Smooth muscle cell (in vitro differentiated cells): Measurements from ENCODE around the gene ITGB2. TPM values are rescaled to one million over a fixed set of nuclear protein-coding genes. Genes with fewer than 3 reads are reported as not detected.
"Not testable (repeated sequence)": the region's sequence is repeated elsewhere in the genome, so short reads cannot be mapped to it uniquely, and the experiment has no call there.

ENCODE experiments used
- DNase-seq: peaks from one replicate; lab custom pipeline; 2025; ENCODE audit not compliant: unreplicated experiment; lab: John Stamatoyannopoulos, UW
- H2AFZ ChIP-seq: fragments of 200-600 bp; sonication (generic); 2 replicates; pipeline ENCODE4 v1.6.0; 2016; ENCODE audit warnings: antibody characterized with exemption, low read depth, mild to moderate bottlenecking
- H3F3A ChIP-seq: fragments of 200-600 bp; sonication (generic); 2 replicates; pipeline ENCODE4 v1.6.0; 2017; ENCODE audit warnings: antibody characterized with exemption, low read depth
- H3K27ac ChIP-seq: fragments of 200-600 bp; sonication (generic); 2 replicates; pipeline ENCODE4 v1.5.1; 2016; ENCODE audit warnings: low read depth, mild to moderate bottlenecking
- H3K27me3 ChIP-seq: fragments of 200-600 bp; sonication (generic); 2 replicates; pipeline ENCODE4 v1.6.1; 2016; ENCODE audit warnings: low read depth, mild to moderate bottlenecking
- H3K36me3 ChIP-seq: fragments of 200-600 bp; sonication (generic); 2 replicates; pipeline ENCODE4 v1.5.1; 2016; ENCODE audit warnings: low read depth
- H3K4me1 ChIP-seq: fragments of 200-600 bp; sonication (generic); 2 replicates; pipeline ENCODE4 v1.5.1; 2016; ENCODE audit warnings: low read depth
- H3K4me2 ChIP-seq: fragments of 200-600 bp; sonication (generic); 2 replicates; pipeline ENCODE4 v1.6.0; 2016; ENCODE audit warnings: mild to moderate bottlenecking
- H3K4me3 ChIP-seq: fragments of 200-600 bp; sonication (generic); 2 replicates; pipeline ENCODE4 v1.5.1; 2016; ENCODE audit warnings: mild to moderate bottlenecking
- H3K79me2 ChIP-seq: fragments of 200-600 bp; sonication (generic); 2 replicates; pipeline ENCODE4 v1.6.0; 2016; ENCODE audit warnings: low read depth, mild to moderate bottlenecking
- H3K9ac ChIP-seq: fragments of 200-600 bp; sonication (generic); 2 replicates; pipeline ENCODE4 v1.6.0; 2016; ENCODE audit warnings: low read depth
- H3K9me3 ChIP-seq: fragments of 200-600 bp; sonication (generic); replicated peaks from 2 replicates; pipeline ENCODE4 v1.5.1; 2016; ENCODE audit warnings: low read depth
- H4K20me1 ChIP-seq: fragments of 200-600 bp; sonication (generic); 2 replicates; pipeline ENCODE4 v1.6.0; 2016; ENCODE audit warnings: low read depth
- CTCF ChIP-seq: fragments of 200-600 bp; sonication (generic); IDR thresholded peaks from 2 replicates; pipeline ENCODE4 v1.5.1; 2017; ENCODE audit warnings: borderline replicate concordance, mild to moderate bottlenecking, antibody characterized with exemption; ENCODE audit not compliant: insufficient read depth, poor library complexity, severe bottlenecking
- WGBS: methylation state at CpG from one replicate; pipeline ENCODE4 v1.1.7; 2016; ENCODE audit warnings: low lambda C conversion rate; 5-methylcytosine and 5-hydroxymethylcytosine counted together
- polyA plus RNA-seq: library from polyadenylated mRNA; unstranded; fragments of >200 nt; fragmentation: Nextera tagmentation; extraction: Ambion mirVana; gene quantifications from 2 replicates; pipeline ENCODE4 v1.2.1, GENCODE V29; 2016
- total RNA-seq: library from RNA; depleted of rRNA; stranded (reverse); fragments of >200 nt; gene quantifications from 2 replicates; pipeline ENCODE4 v1.2.3, GENCODE V29; 2014

The ITGB2 gene
- total and polyA plus RNA-seq, 2 experiments from 2014 or later, result 0.18 to 0.86 TPM

DNA sequence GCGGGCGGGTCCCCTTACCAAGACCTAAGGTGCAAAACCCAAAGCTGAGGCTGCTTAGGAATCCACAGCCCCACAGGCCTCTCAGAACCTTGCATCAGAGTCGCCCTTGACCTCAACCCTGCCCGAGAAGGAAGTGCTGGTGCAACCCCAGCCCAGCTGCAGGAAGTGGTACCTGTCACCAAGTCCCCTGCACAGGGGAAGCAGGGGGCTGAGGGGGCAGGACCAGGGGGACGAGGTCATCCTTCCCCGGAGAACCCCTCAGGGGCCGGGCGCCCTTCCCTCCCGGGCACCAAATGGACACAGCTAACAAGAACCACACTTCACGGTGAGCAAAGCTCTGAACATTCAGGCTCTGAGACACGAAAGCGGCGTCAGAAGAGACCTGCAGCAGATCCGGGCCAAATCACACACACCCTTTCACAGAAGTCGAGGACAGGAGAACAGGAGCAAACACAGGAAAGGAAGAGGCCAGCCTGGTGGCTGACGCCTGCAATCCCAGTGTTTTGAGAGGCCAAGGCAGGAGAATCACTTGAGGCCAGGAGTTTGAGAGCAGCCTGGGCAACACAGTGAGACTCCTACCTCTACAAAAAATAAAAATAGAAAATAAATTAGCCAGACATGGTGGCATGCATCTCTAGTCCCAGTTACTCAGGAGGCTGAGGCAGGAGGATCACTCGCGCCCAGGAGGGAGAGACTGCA lies 6.4 kb downstream of the ITGB2 start:
- H3K9me3 ChIP-seq, result no peaks in the 10 kb centered on the region
- no peak overlapping the region for H3K4me2 ChIP-seq
- no peaks in the 10 kb centered on the region for H4K20me1 ChIP-seq
- DNase-seq, result no peak
- H3K79me2 ChIP-seq, result no peaks in the 10 kb centered on the region
- peak overlapping the region; percentile 33 for H2AFZ ChIP-seq
- H3K4me1 ChIP-seq, result no peaks in the 10 kb centered on the region
- H3K27me3 ChIP-seq, result peaks cover 3% of the 10 kb centered on the region
- no peak overlapping the region for H3K4me3 ChIP-seq
- TF ChIP-seq CTCF, result no peak
- no peaks in the 10 kb centered on the region for H3K36me3 ChIP-seq
- no peak overlapping the region for H3K27ac ChIP-seq
- no peak overlapping the region for H3K9ac ChIP-seq
- H3F3A ChIP-seq, result no peaks in the 10 kb centered on the region
- WGBS, result 94% methylated on average over 17 of the region's 18 CpGs

DNA sequence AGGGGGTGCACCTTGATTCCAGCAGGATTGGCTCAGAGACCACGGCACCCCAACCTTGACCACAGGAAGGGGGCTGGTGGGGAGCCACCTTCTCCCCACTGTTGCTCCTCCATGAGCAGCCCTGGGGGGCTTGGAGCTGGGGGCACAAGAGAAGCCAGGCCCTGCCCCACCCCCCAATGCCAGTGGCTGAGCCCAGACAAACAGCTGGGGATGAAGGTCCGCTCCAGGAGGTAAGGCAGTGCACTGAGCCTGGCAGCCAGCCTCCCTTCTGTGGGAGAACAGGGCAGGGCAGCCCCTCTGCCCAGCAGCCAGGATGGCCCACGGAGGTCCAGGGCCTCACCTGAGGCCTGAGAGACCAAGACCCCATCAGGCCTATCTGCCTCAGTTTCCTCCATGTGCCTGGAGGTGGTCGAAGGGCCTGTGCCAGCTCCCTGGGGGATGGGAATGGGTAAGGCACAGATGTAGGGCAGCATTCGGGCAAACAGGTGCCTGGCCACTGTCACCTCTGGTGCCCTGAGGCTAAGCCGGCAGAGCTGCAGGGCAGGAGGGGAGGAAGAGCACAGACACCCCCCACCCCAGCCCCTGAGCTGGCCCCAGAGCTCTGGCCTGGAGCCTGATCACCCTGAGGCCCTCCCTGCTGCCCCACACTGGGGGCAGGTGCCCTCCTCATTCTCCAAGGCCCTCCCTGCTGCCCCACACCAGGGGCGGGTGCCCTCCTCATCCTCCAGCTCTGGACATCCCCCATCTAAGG lies 7.1 kb downstream of the ITGB2 start:
- Histone ChIP-seq H3K4me1 (no peaks in the 10 kb centered on the region), H3K27me3 (no peaks in the 10 kb centered on the region), H2AFZ (no peak overlapping the region), H3K9ac (no peak overlapping the region), H3K36me3 (no peaks in the 10 kb centered on the region), H3K27ac (no peak overlapping the region), H4K20me1 (no peaks in the 10 kb centered on the region), H3K4me3 (no peak overlapping the region), H3F3A (no peaks in the 10 kb centered on the region), H3K9me3 (no peaks in the 10 kb centered on the region), H3K79me2 (no peaks in the 10 kb centered on the region), H3K4me2 (no peak overlapping the region)
- DNase-seq, result no peak
- TF ChIP-seq CTCF, result no peak
- 95% methylated on average over 7 of the region's 7 CpGs for WGBS

DNA sequence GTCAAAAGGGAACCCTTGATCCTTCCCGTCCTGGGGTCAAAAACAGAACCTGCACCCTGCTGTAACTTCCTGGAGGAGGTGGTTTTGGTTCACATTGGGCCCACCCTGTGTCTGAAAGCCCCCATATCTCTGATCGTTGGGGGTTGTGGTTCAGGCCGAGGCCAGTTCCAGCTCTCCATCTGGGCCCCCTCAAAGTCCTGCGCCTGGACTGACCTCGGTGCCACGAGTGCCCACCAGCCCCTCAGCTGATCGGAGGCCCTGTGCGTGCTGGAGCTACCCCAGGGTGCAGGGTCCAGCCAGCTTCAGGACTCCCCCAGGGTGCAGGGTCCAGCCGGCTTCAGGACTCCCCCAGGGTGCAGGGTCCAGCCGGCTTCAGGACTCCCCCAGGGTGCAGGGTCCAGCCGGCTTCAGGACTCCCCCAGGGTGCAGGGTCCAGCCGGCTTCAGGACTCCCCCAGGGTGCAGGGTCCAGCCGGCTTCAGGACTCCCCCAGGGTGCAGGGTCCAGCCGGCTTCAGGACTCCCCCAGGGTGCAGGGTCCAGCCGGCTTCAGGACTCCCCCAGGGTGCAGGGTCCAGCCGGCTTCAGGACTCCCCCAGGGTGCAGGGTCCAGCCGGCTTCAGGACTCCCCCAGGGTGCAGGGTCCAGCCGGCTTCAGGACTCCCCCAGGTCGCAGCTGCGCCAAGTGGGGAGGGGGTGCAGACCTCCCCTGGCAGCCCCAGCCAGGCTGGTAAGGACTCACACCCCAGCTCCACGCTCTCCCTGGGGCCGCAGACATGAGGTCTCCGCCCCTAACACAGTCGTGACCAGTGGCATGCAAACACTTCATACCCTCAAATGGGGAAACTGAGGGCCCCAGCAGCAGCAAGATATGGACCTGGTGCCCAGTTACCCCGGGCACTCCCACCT lies 7.9 kb downstream of the ITGB2 start:
- 87% methylated on average over 20 of the region's 25 CpGs for WGBS
- not testable (repeated sequence) for H3K27me3 ChIP-seq, H3K9me3 ChIP-seq, H2AFZ ChIP-seq, H3K4me3 ChIP-seq, H3K9ac ChIP-seq, H3K27ac ChIP-seq, H3K4me2 ChIP-seq, H3F3A ChIP-seq, H3K4me1 ChIP-seq, H3K79me2 ChIP-seq, DNase-seq, H3K36me3 ChIP-seq, H4K20me1 ChIP-seq

- no peak overlapping the region for H3K4me2 ChIP-seq
- no peaks in the 10 kb centered on the region for H4K20me1 ChIP-seq
- H3K4me3 ChIP-seq, result no peak overlapping the region
- peaks cover 9% of the 10 kb centered on the region for H3K4me1 ChIP-seq
- no peaks in the 10 kb centered on the region for H3K79me2 ChIP-seq
- no peak overlapping the region for H3K27ac ChIP-seq
- H3K9ac ChIP-seq, result no peak overlapping the region
- 95% methylated on average over 8 of the region's 8 CpGs for WGBS
- H3K27me3 ChIP-seq, result no peaks in the 10 kb centered on the region
- no peaks in the 10 kb centered on the region for H3K36me3 ChIP-seq
- H2AFZ ChIP-seq, result no peak overlapping the region
- no peak for TF ChIP-seq CTCF
- H3F3A ChIP-seq, result no peaks in the 10 kb centered on the region
- no peaks in the 10 kb centered on the region for H3K9me3 ChIP-seq
- no peak for DNase-seq
Observed at GRCh38 chr21:44912158-44912473, 8.6 kb downstream of the ITGB2 start.
